ENCODE data around the gene ASB5.
A peak's percentile ranks its signal among the peaks of the same experiment; 100 is the strongest.

Gene ASB5

DNA sequence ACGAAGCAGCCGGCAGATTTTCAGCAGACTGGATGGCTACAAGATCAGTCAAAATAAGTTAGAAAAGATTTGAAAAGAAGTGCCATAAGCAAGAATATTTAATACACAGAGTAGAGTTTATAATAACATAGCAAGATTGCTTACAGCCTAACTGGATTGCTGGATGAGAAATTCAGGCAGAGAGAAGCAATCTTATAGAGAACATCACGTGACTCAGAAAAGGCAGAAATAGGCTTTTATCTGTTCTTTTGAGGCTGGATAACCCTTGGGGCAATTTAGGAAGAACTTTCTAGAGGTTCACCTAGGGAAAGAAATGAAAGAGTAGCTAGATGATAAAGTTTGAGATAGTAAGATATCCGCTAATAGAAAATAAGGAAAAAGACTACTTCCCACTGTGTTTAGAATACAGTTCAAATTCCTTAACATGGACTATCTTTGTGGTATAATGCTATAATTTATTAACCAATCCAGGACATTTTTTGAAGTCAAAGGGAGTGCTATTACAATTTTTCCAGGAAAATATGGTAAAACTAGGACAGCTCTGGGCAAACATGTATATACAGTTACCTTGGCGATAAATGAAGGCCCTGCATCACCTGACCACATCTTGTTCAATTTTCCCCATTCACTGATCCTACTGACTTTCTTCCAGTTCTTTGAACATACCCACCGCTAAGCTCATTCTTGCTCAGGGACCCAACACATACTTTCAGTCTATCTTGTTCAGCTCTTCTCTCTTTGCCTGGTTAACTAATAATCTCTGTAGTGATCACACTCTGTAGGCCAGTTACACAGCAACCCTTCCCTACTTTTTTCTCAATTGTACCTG is 38.0 kb upstream of the ASB5 start:
- no peak for DNase-seq
- Histone ChIP-seq H3K36me3 (replicated peaks) (no peaks in the 10 kb centered on the region), H3K27ac (no peak overlapping the region), H3K27me3 (replicated peaks) (no peaks in the 10 kb centered on the region), H3K4me3 (ENCODE audit: low read depth, low read length) (no peak overlapping the region)
- TF ChIP-seq, protein P1, sequence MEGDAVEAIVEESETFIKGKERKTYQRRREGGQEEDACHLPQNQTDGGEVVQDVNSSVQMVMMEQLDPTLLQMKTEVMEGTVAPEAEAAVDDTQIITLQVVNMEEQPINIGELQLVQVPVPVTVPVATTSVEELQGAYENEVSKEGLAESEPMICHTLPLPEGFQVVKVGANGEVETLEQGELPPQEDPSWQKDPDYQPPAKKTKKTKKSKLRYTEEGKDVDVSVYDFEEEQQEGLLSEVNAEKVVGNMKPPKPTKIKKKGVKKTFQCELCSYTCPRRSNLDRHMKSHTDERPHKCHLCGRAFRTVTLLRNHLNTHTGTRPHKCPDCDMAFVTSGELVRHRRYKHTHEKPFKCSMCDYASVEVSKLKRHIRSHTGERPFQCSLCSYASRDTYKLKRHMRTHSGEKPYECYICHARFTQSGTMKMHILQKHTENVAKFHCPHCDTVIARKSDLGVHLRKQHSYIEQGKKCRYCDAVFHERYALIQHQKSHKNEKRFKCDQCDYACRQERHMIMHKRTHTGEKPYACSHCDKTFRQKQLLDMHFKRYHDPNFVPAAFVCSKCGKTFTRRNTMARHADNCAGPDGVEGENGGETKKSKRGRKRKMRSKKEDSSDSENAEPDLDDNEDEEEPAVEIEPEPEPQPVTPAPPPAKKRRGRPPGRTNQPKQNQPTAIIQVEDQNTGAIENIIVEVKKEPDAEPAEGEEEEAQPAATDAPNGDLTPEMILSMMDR (IDR thresholded peaks at IDR 0.05; ENCODE audit: low read depth, low read length, missing control alignments), result no peak
- in situ Hi-C loops (cut with HindIII; ENCODE audit: low pct_ligation_motif_present, low sequenced_read_pairs), result no loop called here

DNA sequence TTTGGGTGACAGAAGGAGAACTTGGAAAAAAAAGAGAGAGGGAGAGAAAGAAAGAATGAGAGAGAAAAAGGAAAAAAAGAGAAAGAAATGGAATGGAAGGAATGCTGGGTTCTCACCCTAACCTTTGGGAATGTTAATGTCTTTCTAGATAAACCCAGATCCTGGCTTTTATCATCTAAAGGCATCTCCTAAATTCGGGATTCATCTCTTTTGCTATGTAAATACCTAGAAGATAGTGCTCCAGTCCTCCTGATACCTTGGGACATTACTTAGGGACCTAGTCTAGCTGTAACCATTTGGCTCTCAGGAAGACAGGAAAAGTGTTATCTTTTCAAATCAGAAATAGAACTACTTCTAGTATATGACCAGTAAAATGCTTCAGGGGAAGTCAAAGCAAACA is 34.9 kb upstream of the ASB5 start:
- TF ChIP-seq, protein P1 (IDR thresholded peaks at IDR 0.05; ENCODE audit: low read depth, low read length, missing control alignments), result no peak
- DNase-seq, result no peak
- Histone ChIP-seq H3K27ac (no peak overlapping the region), H3K36me3 (replicated peaks) (no peaks in the 10 kb centered on the region), H3K4me3 (ENCODE audit: low read depth, low read length) (no peak overlapping the region), H3K27me3 (replicated peaks) (no peaks in the 10 kb centered on the region)
- in situ Hi-C loops (cut with HindIII; ENCODE audit: low pct_ligation_motif_present, low sequenced_read_pairs), result no loop called here

DNA sequence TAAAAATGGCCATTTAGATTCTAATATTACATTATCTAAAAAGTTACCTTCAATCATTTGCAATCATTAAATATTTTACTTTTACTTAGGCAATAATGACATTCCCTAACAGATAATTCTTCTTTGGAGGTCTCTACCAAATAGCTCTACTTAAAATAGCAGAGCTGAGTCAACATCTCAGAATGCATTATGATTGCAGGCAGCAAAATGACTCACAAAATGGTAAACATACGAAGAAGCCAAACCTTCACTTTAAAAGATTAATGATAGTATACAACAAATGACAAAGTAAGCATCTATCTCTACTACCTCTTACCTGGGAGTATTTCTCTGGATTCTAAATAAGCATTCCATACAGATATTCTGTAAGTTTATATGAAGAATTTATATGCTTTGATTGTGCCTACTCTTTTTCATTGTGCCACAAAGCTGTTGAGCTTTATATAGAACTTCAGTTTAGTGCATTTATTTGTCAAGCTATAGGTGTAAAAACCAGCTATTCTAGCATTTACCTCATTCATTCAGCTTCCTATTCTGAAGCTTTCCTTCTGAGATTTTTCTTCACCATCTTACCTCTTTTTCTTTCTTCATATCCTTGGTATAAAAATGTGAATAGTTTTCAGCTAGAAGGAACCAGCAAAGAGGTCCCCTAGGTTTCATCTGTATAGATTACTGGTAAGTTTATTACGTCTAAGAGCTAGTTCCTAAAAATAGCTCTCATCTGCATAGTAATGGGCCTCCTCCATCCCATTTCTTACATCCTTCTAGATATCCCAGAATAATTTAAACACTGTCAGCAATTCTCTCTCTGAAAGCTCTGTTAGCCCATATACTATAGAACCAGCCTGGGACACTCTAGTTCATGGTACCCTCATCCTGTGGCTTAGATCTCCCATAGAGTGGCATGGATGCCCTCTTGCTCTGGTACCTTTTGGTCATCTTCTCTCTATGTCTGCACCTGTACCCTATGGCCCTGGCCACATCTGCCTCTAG is 33.6 kb upstream of the ASB5 start:
- DNase-seq, result peak; percentile 52
- TF ChIP-seq, protein P1 (IDR thresholded peaks at IDR 0.05; ENCODE audit: low read depth, low read length, missing control alignments), result no peak
- Histone ChIP-seq H3K27ac (no peak overlapping the region), H3K27me3 (replicated peaks) (no peaks in the 10 kb centered on the region), H3K36me3 (replicated peaks) (no peaks in the 10 kb centered on the region), H3K4me3 (ENCODE audit: low read depth, low read length) (no peak overlapping the region)
- in situ Hi-C loops (cut with HindIII; ENCODE audit: low pct_ligation_motif_present, low sequenced_read_pairs), result no loop called here

DNA sequence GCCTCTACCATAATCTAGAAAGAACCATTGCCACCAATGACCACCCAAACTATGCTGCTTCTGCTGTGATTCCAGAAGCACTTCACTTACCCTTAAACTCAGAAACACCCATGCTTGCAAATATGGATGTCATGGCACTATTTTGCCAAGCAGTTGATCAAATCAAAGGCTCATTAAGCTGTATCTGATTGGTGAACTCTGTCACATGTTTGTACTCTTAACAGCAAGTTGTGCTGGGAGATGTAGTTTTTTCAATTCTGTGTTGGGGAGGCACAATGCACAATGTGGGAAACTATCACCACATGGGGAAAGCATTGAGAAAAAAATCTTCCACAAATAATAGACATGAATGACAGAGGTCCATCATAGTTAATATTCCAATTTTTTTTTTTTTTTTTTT is 31.5 kb upstream of the ASB5 start:
- Histone ChIP-seq H3K4me3 (ENCODE audit: low read depth, low read length) (no peak overlapping the region), H3K27ac (no peak overlapping the region), H3K27me3 (replicated peaks) (no peaks in the 10 kb centered on the region), H3K36me3 (replicated peaks) (no peaks in the 10 kb centered on the region)
- no peak for DNase-seq
- TF ChIP-seq, protein P1 (IDR thresholded peaks at IDR 0.05; ENCODE audit: low read depth, low read length, missing control alignments), result no peak
- in situ Hi-C loops (cut with HindIII; ENCODE audit: low pct_ligation_motif_present, low sequenced_read_pairs), result no loop called here

DNA sequence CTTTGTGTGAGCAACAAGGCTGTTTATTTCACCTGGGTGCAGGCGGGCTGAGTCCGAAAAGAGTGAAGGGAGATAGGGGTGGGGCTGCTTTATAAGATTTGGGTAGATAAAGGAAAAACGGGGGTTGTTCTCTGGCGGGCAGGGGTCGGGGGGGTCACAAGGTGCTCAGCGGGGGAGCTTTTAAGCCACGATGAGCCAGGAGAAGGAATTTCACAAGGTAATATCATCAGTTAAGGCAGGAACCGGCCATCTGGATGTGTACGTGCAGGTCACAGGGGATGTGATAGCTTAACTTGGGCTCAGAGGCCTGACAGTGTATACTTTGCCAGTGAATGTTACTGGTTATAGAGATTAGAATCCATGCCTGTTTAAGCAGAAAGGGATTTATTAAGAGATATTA is 31.0 kb upstream of the ASB5 start:
- TF ChIP-seq, protein P1 (IDR thresholded peaks at IDR 0.05; ENCODE audit: low read depth, low read length, missing control alignments), result no peak
- in situ Hi-C loops (cut with HindIII; ENCODE audit: low pct_ligation_motif_present, low sequenced_read_pairs), result no loop called here
- no peak overlapping the region for H3K27ac ChIP-seq
- no peaks in the 10 kb centered on the region for H3K36me3 ChIP-seq (replicated peaks)
- no peaks in the 10 kb centered on the region for H3K27me3 ChIP-seq (replicated peaks)
- DNase-seq, result no peak
- no peak overlapping the region for H3K4me3 ChIP-seq (ENCODE audit: low read depth, low read length)
